DND-41 (cell line): ENCODE results near the gene CYP19A1.

Experiments used
- EZH2 ChIP-seq: IDR thresholded peaks from 3 replicates; pipeline ENCODE4 v1.6.1; 2012; ENCODE audit warnings: borderline replicate concordance, low read depth, mild to moderate bottlenecking, moderate library complexity, low read length, inconsistent platforms; ENCODE audit not compliant: severe bottlenecking
- TF ChIP-seq, protein P1 (sequence below): IDR thresholded peaks from 2 replicates; pipeline ENCODE4 v1.5.1; 2012; ENCODE audit warnings: borderline replicate concordance, low read length, moderate library complexity, mild to moderate bottlenecking; ENCODE audit not compliant: poor library complexity, severe bottlenecking; ENCODE audit errors: extremely low read depth

DNA sequence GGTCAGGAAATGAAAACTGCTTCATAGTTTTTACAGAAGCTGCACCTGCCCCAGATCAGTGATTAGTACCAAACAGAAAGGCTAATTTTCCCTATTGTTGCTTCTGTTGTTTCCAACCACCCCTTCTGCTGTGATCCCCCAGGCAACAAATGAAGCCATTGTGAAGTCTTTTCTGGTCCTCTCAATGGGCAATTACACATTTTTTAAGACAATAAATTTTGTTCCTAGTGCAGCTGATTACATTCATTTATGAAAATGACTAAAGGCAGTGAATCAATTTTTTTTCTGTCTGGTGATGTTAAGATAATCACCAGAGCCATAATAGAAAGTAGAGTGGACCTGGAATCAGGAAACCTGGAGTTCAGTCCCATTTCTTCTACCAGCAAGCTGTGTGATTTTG lies 35.7 kb upstream of the CYP19A1 start:
- TF ChIP-seq, protein P1, sequence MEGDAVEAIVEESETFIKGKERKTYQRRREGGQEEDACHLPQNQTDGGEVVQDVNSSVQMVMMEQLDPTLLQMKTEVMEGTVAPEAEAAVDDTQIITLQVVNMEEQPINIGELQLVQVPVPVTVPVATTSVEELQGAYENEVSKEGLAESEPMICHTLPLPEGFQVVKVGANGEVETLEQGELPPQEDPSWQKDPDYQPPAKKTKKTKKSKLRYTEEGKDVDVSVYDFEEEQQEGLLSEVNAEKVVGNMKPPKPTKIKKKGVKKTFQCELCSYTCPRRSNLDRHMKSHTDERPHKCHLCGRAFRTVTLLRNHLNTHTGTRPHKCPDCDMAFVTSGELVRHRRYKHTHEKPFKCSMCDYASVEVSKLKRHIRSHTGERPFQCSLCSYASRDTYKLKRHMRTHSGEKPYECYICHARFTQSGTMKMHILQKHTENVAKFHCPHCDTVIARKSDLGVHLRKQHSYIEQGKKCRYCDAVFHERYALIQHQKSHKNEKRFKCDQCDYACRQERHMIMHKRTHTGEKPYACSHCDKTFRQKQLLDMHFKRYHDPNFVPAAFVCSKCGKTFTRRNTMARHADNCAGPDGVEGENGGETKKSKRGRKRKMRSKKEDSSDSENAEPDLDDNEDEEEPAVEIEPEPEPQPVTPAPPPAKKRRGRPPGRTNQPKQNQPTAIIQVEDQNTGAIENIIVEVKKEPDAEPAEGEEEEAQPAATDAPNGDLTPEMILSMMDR, result no peak
- TF ChIP-seq EZH2, result no peak
